Measurements from ENCODE around the gene ENO1. TPM values are rescaled to one million over a fixed set of nuclear protein-coding genes. Genes with fewer than 3 reads are reported as not detected.

The ENO1 gene
- total and polyA plus RNA-seq, 2 donors (not counting 3 experiments of a cell fraction or from before 2014, with no cell fraction given), result 1,111 to 1,593 TPM

Small RNA genes within 50 kb of the gene (microRNA-seq; reads per million reads assigned to microRNA genes)
- not detected for gene MIR6728 (ENCODE audit: borderline number of aligned reads, borderline replicate concordance)

Small RNA genes within 50 kb of the gene (small RNA-seq; reads per million reads assigned to genes)
- gene AL139415.2 (ENCODE audit: insufficient read depth, insufficient read length, low read depth, low replicate concordance) (not detected), gene MIR6728 (ENCODE audit: insufficient read depth, insufficient read length, low read depth, low replicate concordance) (not detected), gene RNU6-304P (ENCODE audit: insufficient read depth, insufficient read length, low read depth, low replicate concordance) (not detected)

Other genes with a start within 250 kb of the ENO1 start
- gene RERE, start 61.0 kb downstream of the ENO1 start, total RNA-seq, result 110 and 113 TPM in 2 replicates
- gene RERE, start 61.0 kb downstream of the ENO1 start, polyA plus RNA-seq, result 14.1 and 14.8 TPM in 2 replicates
- not detected in 2 replicates for gene CA6, start 67.2 kb upstream of the ENO1 start, total RNA-seq
- gene CA6, start 67.2 kb upstream of the ENO1 start, polyA plus RNA-seq, result not detected in 2 replicates
- gene SLC2A7, start 147.7 kb upstream of the ENO1 start, total RNA-seq, result not detected in 2 replicates
- not detected in 2 replicates for gene SLC2A7, start 147.7 kb upstream of the ENO1 start, polyA plus RNA-seq
- gene SLC2A5, start 190.9 kb upstream of the ENO1 start, total RNA-seq, result not detected in 2 replicates
- not detected in 2 replicates for gene SLC2A5, start 190.9 kb upstream of the ENO1 start, polyA plus RNA-seq

All from endothelial cell of umbilical vein (primary cell).